GM21367 (cell line): ENCODE data around the gene PCCA.
"Not testable (repeated sequence)": the region's sequence is repeated elsewhere in the genome, so short reads cannot be mapped to it uniquely, and the experiment has no call there.

Source experiments
- ATAC-seq: cut with Tn5 transposase; IDR thresholded peaks from one replicate; pipeline ENCODE4 v1.9.1; 2021; ENCODE audit not compliant: unreplicated experiment

Gene PCCA, protein sequence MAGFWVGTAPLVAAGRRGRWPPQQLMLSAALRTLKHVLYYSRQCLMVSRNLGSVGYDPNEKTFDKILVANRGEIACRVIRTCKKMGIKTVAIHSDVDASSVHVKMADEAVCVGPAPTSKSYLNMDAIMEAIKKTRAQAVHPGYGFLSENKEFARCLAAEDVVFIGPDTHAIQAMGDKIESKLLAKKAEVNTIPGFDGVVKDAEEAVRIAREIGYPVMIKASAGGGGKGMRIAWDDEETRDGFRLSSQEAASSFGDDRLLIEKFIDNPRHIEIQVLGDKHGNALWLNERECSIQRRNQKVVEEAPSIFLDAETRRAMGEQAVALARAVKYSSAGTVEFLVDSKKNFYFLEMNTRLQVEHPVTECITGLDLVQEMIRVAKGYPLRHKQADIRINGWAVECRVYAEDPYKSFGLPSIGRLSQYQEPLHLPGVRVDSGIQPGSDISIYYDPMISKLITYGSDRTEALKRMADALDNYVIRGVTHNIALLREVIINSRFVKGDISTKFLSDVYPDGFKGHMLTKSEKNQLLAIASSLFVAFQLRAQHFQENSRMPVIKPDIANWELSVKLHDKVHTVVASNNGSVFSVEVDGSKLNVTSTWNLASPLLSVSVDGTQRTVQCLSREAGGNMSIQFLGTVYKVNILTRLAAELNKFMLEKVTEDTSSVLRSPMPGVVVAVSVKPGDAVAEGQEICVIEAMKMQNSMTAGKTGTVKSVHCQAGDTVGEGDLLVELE

DNA sequence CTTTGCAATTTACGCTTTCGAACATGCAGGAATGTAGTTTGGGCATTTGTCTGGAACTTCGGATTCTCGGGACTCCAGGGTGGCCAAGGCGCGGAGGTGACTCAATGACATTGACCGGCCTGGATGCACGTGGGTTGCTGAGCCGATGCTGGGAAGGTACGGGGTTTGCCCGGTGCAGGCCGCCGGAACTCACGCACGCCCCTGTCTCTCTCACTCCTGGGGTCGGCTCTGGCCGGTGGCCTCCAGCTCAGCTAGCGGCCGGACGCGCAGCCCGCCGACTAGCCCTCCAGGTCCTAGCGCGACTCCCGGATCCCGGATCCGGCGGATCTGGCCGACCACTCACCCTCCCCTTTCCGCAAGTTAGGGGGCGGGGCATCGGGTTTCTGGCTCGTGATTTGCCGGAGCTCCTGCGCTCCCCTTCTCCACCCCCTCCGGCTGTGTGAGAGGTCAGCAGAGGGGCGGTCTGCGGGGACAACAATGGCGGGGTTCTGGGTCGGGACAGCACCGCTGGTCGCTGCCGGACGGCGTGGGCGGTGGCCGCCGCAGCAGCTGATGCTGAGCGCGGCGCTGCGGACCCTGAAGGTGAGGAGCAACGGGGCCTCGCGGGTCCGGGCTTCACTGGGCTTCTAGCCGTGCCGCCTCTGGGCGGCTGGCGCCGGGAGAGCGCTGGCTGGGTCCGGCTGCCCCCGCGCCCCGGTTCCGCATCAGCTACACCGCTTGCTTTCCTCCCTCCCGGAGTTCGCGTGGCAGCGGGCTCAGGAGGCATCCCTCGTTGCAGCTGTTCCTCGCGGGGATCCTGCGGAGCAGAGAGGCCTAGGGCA is at the start of gene PCCA:
Gene PCCA (plus strand): TSS at position 450 of the 821 bp plus-strand sequence. CDS start 28 bp downstream, at position 478.
- ATAC-seq, result peak; percentile 94

DNA sequence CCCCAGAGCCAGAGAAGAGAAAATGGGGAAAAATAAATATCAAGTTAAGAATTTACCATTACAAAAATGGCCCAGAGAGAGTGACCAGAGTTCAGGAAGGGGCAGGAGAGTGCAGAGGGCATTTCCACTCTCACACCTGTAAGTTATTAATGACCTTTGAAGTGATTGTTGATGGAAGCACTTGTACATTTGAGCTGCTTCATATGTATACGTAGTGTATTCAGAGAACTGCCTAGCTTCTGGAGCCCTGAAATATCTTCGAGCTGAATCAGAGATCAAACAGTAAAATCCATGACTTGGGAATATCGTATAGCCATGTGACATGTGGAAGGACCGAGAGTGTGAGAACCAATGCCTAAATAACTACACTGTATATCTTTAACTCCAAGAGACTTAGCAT is 49.2 kb upstream of the PCCA start:
- no peak for ATAC-seq

DNA sequence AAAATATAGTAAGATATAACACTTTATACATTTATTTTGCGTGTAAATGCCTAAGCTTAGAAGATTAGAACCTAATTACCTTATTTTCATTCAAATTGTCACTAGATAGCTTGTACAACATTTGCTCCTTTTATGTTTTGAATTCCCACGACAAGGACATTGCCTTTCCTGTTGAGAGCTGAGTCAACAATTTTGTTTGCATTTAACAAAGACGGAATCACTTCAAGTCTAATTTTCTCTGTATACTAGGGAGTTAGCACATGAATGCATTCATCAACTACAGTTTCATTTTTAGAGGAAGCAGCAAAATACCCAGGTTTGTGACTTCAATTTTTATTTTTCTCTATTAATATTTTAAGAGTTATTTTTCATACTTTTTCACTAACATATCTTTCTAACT is 48.7 kb upstream of the PCCA start:
- no peak for ATAC-seq

DNA sequence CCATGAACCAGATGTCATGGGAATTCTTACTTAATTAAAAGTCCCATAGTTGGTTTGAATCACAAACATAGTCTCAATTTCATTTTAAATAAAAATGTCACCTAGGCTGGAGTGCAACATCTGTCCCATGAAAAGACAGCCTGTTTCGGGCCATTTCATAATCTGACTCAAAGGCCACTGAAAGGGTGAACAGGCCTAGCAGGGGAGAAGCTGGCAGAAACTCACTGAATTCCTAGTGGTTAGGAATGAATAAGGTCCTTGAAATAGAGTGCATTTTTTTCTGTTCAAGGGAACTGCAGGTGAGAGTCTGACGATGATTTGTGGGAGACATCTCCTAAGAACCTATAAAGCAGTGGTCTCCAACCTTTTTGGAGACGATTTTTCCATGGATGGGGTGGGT is 44.0 kb upstream of the PCCA start:
- no peak for ATAC-seq

DNA sequence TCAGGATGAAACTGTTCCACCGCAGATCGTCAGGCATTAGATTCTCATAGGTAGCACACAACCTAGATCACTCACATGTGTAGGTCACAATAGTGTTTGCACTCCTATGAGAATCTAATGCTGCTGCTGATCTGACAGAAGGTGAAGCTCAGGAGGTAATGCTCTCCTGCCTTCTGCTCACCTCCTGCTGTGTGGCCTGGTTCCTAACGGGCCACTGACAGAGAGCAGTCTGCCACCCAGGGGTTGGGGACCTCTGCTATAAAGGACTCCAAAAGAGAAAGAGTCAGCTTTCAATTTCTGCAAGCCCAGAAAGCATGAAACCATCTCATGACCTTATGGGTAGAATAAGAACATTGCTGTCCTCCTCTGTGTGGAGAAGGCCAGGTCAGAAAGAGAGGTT is 43.5 kb upstream of the PCCA start:
- no peak for ATAC-seq

DNA sequence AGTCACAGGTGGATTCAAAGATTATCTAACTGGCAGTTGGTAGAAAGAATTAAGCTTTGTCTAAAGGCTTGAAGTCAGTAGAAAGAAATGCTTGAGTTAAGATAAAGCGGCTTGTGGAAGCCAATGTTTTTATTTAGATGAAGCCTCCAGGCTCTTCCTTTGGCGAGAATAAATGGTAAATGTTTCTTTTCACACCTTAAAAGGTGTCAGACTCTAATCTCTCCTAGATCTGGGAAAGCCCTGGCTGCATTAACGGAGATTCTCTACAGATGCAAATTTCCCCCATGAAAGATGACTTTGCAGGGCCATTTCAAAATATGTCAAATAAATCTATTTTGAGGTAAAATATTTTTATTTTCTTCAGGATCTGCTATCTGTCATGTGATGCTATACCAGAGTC is 37.8 kb upstream of the PCCA start:
- no peak for ATAC-seq

DNA sequence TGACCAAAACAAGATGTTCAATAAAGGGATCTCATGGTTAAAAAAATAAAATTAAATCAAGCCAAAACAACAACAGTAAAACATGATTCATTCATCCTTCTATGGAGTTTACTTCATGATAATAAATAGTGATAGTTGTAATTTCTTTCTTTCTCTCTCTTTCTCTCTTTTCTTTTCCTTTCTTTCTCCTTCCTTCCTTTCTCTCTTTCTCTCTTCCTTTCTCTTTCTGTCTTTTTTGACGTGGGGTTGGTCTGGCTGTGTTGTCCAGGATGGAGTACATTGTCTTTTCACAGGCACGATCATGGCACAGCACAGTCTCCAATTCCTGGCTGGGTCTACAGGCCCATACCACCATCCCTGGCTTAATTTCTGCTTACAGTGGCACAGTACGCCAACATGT is 29.1 kb upstream of the PCCA start:
- no peak for ATAC-seq

DNA sequence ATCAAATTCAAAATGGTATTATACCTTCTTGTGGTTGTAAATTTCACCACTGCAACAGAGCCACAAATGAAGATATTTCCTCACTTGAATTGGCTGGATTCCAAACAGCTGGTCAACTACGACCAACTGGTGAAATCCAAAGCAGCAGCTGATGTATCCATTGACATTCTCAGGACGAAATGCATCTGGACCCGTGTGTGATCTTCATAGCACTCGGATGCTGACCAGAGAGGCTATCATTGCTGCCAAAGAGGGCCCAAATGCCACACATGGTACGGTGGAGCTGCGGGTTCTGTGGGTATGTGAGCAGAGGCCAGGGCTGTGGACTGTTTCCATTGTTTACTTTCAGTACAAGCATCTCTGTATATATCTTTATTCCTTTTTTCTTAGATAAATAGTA is 25.6 kb upstream of the PCCA start:
- ATAC-seq, result no peak

DNA sequence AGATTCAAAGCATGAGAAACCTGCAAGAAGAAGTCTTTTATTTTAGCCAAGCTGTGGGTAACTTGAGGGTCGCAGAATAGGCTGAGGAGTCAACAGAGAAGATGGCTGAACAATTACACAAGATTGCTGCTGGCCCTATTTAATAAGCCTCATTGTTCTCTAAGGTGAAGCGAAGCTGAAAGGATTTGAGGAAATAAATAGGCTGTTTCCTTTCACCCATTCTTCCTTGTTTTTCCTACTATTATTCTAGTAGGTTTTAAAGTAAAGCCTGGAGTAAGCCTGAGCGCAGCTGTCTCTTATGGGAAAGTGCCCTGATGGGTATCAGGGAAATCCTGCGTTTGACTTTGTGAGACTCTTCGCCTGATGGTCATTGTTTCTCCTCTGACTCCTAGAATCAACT is 25.0 kb upstream of the PCCA start:
- no peak for ATAC-seq

DNA sequence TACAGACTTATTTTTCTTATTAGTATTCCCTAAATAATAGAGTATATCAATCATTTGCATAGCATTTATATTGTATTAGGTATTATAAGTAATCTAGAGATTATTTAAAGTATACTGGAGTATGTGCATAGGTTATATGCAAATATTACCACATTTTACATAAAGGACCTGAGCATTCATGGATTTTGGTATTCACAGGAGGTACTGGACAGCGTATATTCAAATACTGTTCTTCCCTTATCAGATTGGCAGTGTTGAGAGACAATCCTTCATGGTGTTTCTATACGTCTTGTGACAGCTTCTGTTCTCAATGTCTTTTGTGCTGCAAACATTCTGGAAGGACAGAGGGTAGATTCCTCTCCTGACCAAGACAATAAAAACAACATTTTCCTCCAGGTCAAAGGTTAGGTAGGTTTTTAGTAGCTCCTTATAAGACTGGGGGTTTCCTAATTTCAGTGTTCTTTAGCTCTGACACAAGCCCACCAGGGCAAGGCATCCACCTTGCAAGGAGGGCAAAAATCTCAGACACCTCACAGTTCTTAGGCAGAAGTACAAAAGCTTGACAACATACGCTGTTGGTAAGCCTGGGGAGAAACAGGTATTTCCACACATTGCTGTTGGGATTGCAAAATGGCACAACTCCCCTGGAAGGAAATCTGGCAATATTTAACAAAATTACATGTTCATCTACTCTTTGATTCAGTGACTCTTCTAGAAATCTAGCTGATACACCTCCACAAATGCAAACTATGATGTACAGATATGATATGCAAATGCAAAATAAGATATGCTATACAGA is 20.6 kb upstream of the PCCA start:
- ATAC-seq, result no peak

DNA sequence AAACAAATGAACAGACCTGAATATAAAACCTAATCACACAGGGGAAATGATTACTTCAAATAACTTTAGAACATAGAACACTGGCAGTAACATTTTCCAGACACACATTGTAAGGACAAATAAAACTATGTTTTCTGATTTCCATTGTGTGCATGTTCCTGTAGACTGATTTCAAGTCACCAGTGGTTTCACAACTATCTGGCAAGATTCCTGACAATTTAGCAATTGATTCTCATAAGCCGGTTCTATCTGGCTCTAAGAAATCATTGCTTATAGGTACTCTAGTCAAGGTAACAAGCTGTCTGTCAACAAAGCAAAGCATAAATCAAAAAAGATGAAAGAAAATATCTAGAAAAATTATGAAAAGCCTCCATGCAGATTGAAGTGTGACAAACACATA is 19.6 kb upstream of the PCCA start:
- ATAC-seq, result no peak

DNA sequence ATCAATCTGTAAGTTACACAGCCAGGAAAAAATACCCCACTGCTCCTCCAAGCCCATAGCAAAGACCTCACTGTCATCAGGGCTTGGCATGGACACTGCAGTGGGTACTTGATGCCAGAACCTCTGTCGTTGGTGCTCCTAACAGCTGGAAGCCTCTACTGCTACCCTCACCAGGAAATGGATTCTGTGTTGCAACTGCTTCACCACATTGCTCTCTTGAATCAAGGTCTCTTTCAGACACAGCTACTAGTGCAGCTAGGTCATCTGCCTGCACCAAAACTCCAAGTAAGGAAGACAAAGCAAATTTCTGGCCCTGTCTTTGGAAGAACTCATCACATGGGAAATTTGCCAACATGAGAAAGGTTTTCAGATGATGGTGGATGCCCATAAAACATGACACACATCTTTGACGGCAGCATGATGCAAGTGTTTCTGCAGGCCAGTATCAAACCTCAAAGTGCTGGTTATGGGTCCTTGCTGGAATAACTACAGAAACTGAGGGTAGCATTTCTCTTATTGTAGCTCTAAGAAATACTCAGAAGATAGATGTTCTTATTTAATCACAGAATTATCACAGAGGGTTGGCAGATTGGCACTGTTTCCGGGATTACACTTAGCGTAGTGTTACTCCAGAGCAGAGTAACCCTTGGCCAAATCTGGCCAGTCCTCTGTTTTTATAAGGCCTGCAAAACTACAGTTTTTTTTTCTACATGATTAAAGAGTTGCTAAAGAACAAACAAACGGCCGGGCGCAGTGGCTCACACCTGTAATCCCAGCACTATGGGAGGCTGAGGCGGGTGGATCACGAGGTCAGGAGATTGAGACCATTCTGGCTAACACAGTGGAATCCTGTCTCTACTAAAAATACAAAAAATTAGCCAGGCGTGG is 12.9 kb upstream of the PCCA start:
- ATAC-seq, result no peak

DNA sequence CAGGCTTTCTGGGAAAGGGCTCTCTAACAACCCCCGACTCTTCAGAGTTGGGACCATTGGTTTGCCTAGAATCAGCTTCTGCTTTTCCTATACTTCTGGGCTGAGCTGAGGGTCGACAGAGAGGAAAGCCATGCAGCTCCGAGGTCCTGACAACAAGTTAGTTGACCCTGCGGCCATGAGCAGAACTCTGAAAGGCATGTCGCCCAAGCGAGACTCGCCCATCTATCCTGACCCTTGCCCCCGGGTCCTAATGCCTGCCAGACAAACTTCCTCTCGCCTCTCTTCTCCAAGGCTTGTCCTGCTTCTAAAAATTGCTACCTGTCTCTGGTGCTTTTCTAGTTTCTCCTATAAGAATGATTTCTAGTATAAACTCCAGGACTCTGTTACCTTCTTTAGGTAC is 9.9 kb upstream of the PCCA start:
- not testable (repeated sequence) for ATAC-seq

DNA sequence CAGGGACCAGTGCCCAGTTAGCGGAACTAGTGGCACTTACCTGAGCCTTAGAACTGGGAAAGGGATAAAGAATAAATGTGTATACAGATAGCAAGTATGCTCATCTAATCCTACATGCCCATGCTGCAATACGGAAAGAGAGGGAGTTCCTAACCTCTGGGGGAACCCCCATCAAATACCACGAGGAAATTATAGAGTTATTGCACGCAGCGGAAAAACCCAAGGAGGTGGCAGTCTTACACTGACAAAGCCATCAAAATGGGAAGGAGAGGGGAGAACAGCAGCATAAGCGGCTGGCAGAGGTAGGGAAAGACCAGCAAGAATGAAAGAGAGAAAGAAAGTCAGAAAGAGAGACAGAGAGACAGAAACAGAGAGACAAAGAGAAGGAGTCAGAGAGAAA is 5.5 kb upstream of the PCCA start:
- not testable (repeated sequence) for ATAC-seq

DNA sequence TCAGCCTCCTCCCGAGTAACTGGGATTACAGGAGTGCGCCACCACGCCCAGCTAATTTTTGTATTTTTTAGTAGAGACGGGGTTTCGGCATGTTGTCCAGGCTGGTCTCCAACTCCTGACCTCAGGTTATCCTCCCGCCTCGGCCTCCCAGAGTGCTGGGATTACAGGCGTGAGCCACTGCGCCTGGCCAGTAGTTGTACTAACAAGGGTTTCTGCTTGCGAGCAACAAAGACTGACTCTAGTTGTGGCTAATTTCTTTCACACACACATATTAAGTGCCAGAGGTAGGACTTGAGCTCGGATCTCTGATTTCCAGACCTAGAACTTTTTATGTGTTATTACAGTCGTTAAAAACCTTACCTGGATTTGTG is 635 bp upstream of the PCCA start:
- no peak for ATAC-seq

DNA sequence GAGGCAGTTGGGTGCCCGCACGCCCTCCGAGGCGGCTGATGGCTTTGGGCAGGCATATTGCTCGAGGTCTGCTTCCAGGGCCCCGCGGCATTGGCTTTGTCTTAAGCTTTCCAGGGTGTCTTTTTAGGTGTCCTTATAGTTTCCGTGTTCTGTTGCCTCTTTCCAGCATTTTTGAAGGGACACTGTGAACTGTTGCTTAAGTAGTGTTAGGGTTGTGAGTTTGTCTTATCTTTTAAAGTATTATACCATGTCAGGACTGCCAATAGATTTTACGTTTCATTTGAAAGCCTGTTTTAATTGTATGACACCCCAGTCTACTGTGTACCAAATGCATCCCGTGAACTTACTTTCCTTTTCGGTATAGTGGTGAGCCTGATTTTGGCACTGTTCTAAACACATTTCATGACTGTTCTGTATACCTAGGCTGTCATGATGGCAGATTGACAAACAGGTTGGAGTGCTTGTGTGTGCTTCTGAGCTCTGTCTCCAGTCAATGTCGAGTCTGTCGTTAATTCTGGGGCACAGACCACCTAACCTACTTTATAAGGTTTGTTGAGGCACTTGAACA is 656 bp downstream of the PCCA start:
- ATAC-seq, result no peak

DNA sequence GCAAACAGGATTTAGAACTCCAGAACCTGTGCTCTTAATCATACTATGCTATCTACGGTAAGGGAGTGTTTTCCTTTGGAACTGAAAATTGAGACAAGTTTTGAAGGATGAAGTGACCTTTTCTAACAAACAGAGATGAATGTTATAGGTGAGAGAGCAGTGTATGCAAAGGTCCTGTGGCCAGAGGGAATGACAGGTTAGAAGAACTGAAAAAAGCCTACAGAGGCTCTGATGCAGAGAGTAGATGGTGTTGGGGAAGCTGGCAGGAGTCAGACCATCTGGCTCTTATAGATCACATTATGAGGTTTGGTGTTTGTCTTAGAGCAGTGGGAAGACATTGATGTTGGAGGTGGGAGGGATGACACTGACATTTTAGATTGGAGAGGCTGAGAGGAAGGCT is 2.0 kb downstream of the PCCA start:
- no peak for ATAC-seq

DNA sequence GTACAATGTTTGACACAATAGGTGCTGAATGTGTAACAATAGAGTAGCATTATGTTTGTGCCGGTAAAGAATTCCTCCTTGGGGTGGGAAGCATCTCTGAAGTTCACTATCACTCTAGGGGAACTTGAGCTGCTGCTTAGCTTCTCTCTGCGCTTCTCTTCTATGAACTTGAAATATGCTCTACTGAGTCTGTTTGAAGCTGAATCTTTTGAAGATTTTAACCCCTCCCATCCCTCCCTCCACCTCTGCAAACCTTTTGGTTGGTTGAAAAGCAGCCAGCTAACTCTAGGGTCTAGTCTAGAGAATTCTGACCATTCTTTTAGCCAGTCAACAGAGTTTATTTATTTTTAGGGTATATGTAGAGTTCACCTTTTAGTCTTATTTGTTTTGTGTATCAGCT is 2.5 kb downstream of the PCCA start:
- no peak for ATAC-seq

DNA sequence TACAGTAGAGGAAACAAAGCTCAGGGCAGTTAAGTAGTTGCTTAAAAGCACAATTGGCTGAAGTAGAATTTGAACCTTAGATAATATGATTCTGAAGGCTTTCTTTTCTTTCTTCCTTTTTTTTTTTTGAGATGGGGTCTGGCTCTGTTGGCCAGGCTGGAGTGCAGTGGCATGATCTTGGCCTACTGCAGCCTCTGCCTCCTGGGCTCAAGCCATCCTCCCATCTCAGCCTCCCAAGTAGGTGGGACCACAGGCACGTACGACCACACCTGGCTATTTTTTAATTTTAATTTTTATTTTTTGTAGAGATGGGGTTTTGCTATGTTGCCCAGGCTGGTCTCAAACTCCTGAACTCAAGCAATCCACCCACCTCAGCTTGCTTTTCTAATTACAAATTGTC is 3.4 kb downstream of the PCCA start:
- ATAC-seq, result not testable (repeated sequence)

DNA sequence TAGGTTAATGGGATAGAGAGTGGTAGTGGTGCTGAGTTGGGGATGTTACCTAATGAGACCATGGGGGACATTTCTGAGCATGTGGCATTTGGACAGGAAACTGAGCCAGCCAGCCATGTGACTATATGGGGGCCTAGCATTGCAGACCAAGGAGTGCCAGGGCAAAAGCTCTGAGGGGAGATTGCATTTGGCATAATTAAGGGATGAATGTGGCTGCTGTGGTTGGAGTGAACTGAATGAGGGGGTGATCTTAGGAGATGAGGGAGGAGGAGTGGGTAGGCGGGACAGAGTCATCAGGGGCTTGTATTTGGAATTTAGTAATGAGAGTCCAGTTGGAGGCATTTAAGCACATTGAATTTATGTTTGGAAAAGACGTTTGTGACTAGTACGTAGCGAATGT is 6.6 kb downstream of the PCCA start:
- ATAC-seq, result no peak
